Suprapubic skin (tissue), 4 donors: ENCODE results near the gene ABHD3. TPM values are rescaled to one million over a fixed set of nuclear protein-coding genes. Genes with fewer than 3 reads are reported as not detected.
"Not testable (repeated sequence)": the region's sequence is repeated elsewhere in the genome, so short reads cannot be mapped to it uniquely, and the experiment has no call there.

ENCODE experiments used
- DNase-seq, 2 donors: peaks; one replicate each; pipeline ENCODE4 v3.0.0-alpha.2; 2019; ENCODE audit warnings: low spot score in 2 of 2
- H3K27ac ChIP-seq: fragments of 200-600 bp; sonication (generic); one replicate; pipeline ENCODE4 v1.5.1; 2019
- H3K27me3 ChIP-seq: fragments of 200-600 bp; sonication (generic); one replicate; pipeline ENCODE4 v1.5.1; 2019
- H3K36me3 ChIP-seq: fragments of 200-600 bp; sonication (generic); one replicate; pipeline ENCODE4 v1.5.1; 2019
- H3K4me1 ChIP-seq: fragments of 200-600 bp; sonication (generic); one replicate; pipeline ENCODE4 v1.5.1; 2019
- H3K4me3 ChIP-seq: fragments of 200-600 bp; sonication (generic); one replicate; pipeline ENCODE4 v1.5.1; 2019; ENCODE audit warnings: mild to moderate bottlenecking
- H3K9me3 ChIP-seq: fragments of 200-600 bp; sonication (generic); one replicate; pipeline ENCODE4 v1.5.1; 2019
- CTCF ChIP-seq, 2 donors: fragments of 200-600 bp in 1 of 2; fragments of 450-650 bp in 1 of 2; sonication (generic) in 1 of 2; IDR thresholded peaks; one replicate each; pipeline ENCODE4 v1.5.1; 2016 to 2019; ENCODE audit warnings: antibody characterized with exemption in 2 of 2, mild to moderate bottlenecking in 1 of 2, moderate library complexity in 1 of 2
- EP300 ChIP-seq: sonication (generic); formaldehyde crosslinking; IDR thresholded peaks from one replicate; pipeline ENCODE4 v1.6.1; 2017; ENCODE audit warnings: antibody characterized with exemption
- POLR2A ChIP-seq, 2 donors: fragments of 450-650 bp; IDR thresholded peaks; one replicate each; pipeline ENCODE4 v1.6.1; 2017; ENCODE audit warnings: antibody characterized with exemption in 2 of 2, mild to moderate bottlenecking in 2 of 2, moderate library complexity in 2 of 2
- POLR2AphosphoS5 ChIP-seq, 3 donors: sonication (generic); formaldehyde crosslinking; IDR thresholded peaks; one replicate each; pipeline ENCODE4 v1.6.1; 2017; ENCODE audit warnings: antibody characterized with exemption in 3 of 3
- WGBS: methylation state at CpG from one replicate; pipeline ENCODE4 v1.1.5; 2018; 5-methylcytosine and 5-hydroxymethylcytosine counted together
- total RNA-seq, 4 donors: library from RNA; depleted of rRNA; stranded (reverse); fragments of >200 nt; gene quantifications; one replicate each; pipeline ENCODE4 v1.1.0, GENCODE V29; 2016

Gene ABHD3
- total RNA-seq, 4 donors from 2014 or later = 4.7 to 18.5 (median 6.8) TPM

- Histone ChIP-seq H3K36me3 (peaks cover 71% of the 10 kb centered on the region), H3K9me3 (no peaks in the 10 kb centered on the region), H3K4me1 (no peaks in the 10 kb centered on the region), H3K27me3 (no peaks in the 10 kb centered on the region), H3K27ac (no peak overlapping the region), H3K4me3 (no peak overlapping the region)
- DNase-seq = no peak
- TF ChIP-seq EP300 (no peak), CTCF (IDR thresholded peaks at IDR 0.05) (no peak), POLR2A (IDR thresholded peaks at IDR 0.05) (no peak), POLR2AphosphoS5 (IDR thresholded peaks at IDR 0.05) (no peak)
- WGBS = 86% methylated on average over 9 of the region's 9 CpGs
Measured at GRCh38 chr18:21629089-21629832, 75.3 kb downstream of the ABHD3 start.

- H3K9me3 ChIP-seq, H3K4me3 ChIP-seq, H3K27ac ChIP-seq, DNase-seq, H3K27me3 ChIP-seq, H3K4me1 ChIP-seq: not testable (repeated sequence)
- 91% methylated on average over 9 of the region's 9 CpGs for WGBS
- peaks cover 49% of the 10 kb centered on the region for H3K36me3 ChIP-seq
Measured at GRCh38 chr18:21621640-21622039, 82.9 kb downstream of the ABHD3 start.

GRCh38 chr18:21612125-21613039 lies 92.2 kb downstream of the ABHD3 start, which contains the start of gene SNRPD1:
TSS of gene SNRPD1 (plus strand) at chr18:21612314. CDS start at chr18:21612430, 116 bp downstream.
- TF ChIP-seq POLR2AphosphoS5 (IDR thresholded peaks at IDR 0.05) (peak in 2 of 3 donors; percentile 66 to 93), EP300 (no peak), POLR2A (IDR thresholded peaks at IDR 0.05) (peak in 1 of 2 donors; percentile 59), CTCF (IDR thresholded peaks at IDR 0.05) (peak; percentile 74 to 97)
- no peaks in the 10 kb centered on the region for H3K27me3 ChIP-seq
- under 1% methylated on average over 36 of the region's 59 CpGs for WGBS
- peak within 1 kb of the TSS; percentile 85 for H3K27ac ChIP-seq
- peak; percentile 85 to 89 for DNase-seq
- H3K9me3 ChIP-seq = no peaks in the 10 kb centered on the region
- H3K4me1 ChIP-seq = peaks cover 21% of the 10 kb centered on the region
- H3K36me3 ChIP-seq = no peaks in the 10 kb centered on the region
- H3K4me3 ChIP-seq = peak within 1 kb of the TSS; percentile 59

GRCh38 chr18:21611401-21612124 lies 93.0 kb downstream of the ABHD3 start:
- H3K9me3 ChIP-seq, DNase-seq, H3K36me3 ChIP-seq, H3K27me3 ChIP-seq: not testable (repeated sequence)
- Histone ChIP-seq H3K4me3 (peak overlapping the region; percentile 59), H3K4me1 (peaks cover 21% of the 10 kb centered on the region), H3K27ac (peak overlapping the region; percentile 85)
- WGBS = 55% methylated on average over 30 of the region's 30 CpGs

- H3K27ac ChIP-seq = no peak overlapping the region
Measured at GRCh38 chr18:21605213-21605612, 99.4 kb downstream of the ABHD3 start.

More at GRCh38 chr18:21605213-21605612, 99.4 kb downstream of the ABHD3 start:
- Histone ChIP-seq H3K27me3 (no peaks in the 10 kb centered on the region), H3K9me3 (no peaks in the 10 kb centered on the region), H3K4me3 (no peak overlapping the region), H3K36me3 (no peaks in the 10 kb centered on the region), H3K4me1 (peaks cover 4% of the 10 kb centered on the region)
- DNase-seq = no peak
- TF ChIP-seq CTCF (IDR thresholded peaks at IDR 0.05) (no peak), POLR2A (IDR thresholded peaks at IDR 0.05) (no peak), EP300 (no peak)
